HepG2 (cell line): ENCODE measurements around the gene UGP2. TPM values are rescaled to one million over a fixed set of nuclear protein-coding genes. Genes with fewer than 3 reads are reported as not detected.

Experiments used
- HMG20B ChIP-seq: conservative IDR thresholded peaks from 2 replicates; pipeline ENCODE4 v1.6.1; 2016; ENCODE audit warnings: missing genetic modification reagents, missing compliant biosample characterization
- MED1 ChIP-seq: sonication (generic); formaldehyde crosslinking; IDR thresholded peaks from 2 replicates; pipeline ENCODE4 v1.4.0; 2020; ENCODE audit warnings: missing genetic modification reagents
- MTF1 ChIP-seq: sonication (generic); formaldehyde crosslinking; IDR thresholded peaks from 2 replicates; pipeline ENCODE4 v1.5.0; 2020; ENCODE audit warnings: missing genetic modification reagents
- NR2F2 ChIP-seq: IDR thresholded peaks from 2 replicates; pipeline ENCODE4 v1.6.1; 2012; ENCODE audit warnings: low read depth, inconsistent platforms, borderline replicate concordance
- PITX1 ChIP-seq: sonication (generic); formaldehyde crosslinking; IDR thresholded peaks from 2 replicates; pipeline ENCODE4 v1.5.1; 2020; ENCODE audit warnings: mild to moderate bottlenecking, missing genetic modification reagents
- PLSCR1 ChIP-seq: sonication (generic); formaldehyde crosslinking; IDR thresholded peaks from 2 replicates; pipeline ENCODE4 v1.5.0; 2020; ENCODE audit warnings: missing genetic modification reagents, mild to moderate bottlenecking, borderline replicate concordance
- RAD51 ChIP-seq: fragments of 450-650 bp; IDR thresholded peaks from 2 replicates; pipeline ENCODE4 v1.6.1; 2016; ENCODE audit warnings: borderline replicate concordance
- SP2 ChIP-seq: sonication (generic); formaldehyde crosslinking; IDR thresholded peaks from 2 replicates; pipeline ENCODE4 v1.5.1; 2020; ENCODE audit warnings: mild to moderate bottlenecking, missing genetic modification reagents
- SPEN ChIP-seq: sonication (generic); formaldehyde crosslinking; IDR thresholded peaks from 2 replicates; pipeline ENCODE4 v1.5.1; 2020; ENCODE audit warnings: low read depth, mild to moderate bottlenecking, missing genetic modification reagents
- TRIM24 ChIP-seq: sonication (generic); formaldehyde crosslinking; IDR thresholded peaks from 2 replicates; pipeline ENCODE4 v1.8.0; 2022; ENCODE audit warnings: mild to moderate bottlenecking, missing genetic modification reagents
- U2AF2 ChIP-seq: fragments of 200-400 bp; formaldehyde crosslinking; IDR thresholded peaks from 2 replicates; pipeline ENCODE4 v1.6.1; 2017; ENCODE audit warnings: low read depth, mild to moderate bottlenecking, low read length
- YY1 ChIP-seq: IDR thresholded peaks from 2 replicates; pipeline ENCODE4 v1.6.1; 2011; ENCODE audit warnings: low read length, low read depth, moderate library complexity, mild to moderate bottlenecking; ENCODE audit not compliant: insufficient read depth, insufficient replicate concordance
- ZBTB10 ChIP-seq: sonication (generic); formaldehyde crosslinking; IDR thresholded peaks from 2 replicates; pipeline ENCODE4 v1.4.0; 2020; ENCODE audit warnings: missing genetic modification reagents, borderline replicate concordance
- ZBTB39 ChIP-seq: sonication (generic); formaldehyde crosslinking; IDR thresholded peaks from 2 replicates; pipeline ENCODE4 v1.5.0; 2020; ENCODE audit warnings: missing genetic modification reagents
- ZNF207 ChIP-seq: fragments of 450-650 bp; IDR thresholded peaks from 2 replicates; pipeline ENCODE4 v1.6.1; 2016; ENCODE audit warnings: antibody characterized with exemption, borderline replicate concordance
- ZNF263 ChIP-seq: sonication (generic); formaldehyde crosslinking; IDR thresholded peaks from 2 replicates; pipeline ENCODE4 v1.4.0; 2020; ENCODE audit warnings: missing genetic modification reagents
- ZNF329 ChIP-seq: sonication (generic); formaldehyde crosslinking; IDR thresholded peaks from 2 replicates; pipeline ENCODE4 v1.9.0; 2021; ENCODE audit warnings: low read depth, mild to moderate bottlenecking, missing genetic modification reagents
- ZNF362 ChIP-seq: sonication (generic); formaldehyde crosslinking; IDR thresholded peaks from 2 replicates; pipeline ENCODE4 v1.4.0; 2020; ENCODE audit warnings: missing genetic modification reagents, mild to moderate bottlenecking, borderline replicate concordance
- ZNF816 ChIP-seq: sonication (generic); formaldehyde crosslinking; IDR thresholded peaks from 2 replicates; pipeline ENCODE4 v1.8.0; 2022; ENCODE audit warnings: missing genetic modification reagents, mild to moderate bottlenecking, borderline replicate concordance
- ZNF83 ChIP-seq: sonication (generic); formaldehyde crosslinking; IDR thresholded peaks from 2 replicates; pipeline ENCODE4 v1.4.0; 2020; ENCODE audit warnings: missing genetic modification reagents, mild to moderate bottlenecking, borderline replicate concordance
- ZSCAN30 ChIP-seq: sonication (generic); formaldehyde crosslinking; IDR thresholded peaks from 2 replicates; pipeline ENCODE4 v1.5.0; 2020; ENCODE audit warnings: mild to moderate bottlenecking, missing genetic modification reagents
- polyA plus RNA-seq, 8 experiments: library from polyadenylated mRNA; depleted of rRNA in 3 of 8; stranded (reverse) in 7 of 8; unstranded in 1 of 8; fragments of >200 nt; fragmentation: Illumina TruSeq in 4 of 8; extraction: Trizol in 4 of 8; gene quantifications; 2 replicates each; pipeline versions ENCODE4 v1.2.1 to v1.2.3, GENCODE V29; 2011 to 2016; ENCODE audit warnings: low read depth in 4 of 8, missing spikeins in 1 of 8, mixed read lengths in 1 of 8; ENCODE audit not compliant: insufficient read depth in 1 of 8
- total RNA-seq, 5 experiments: library from RNA; depleted of rRNA; stranded (reverse); fragments of >200 nt; fragmentation: Illumina TruSeq; extraction: Trizol; gene quantifications; 2 replicates each; pipeline ENCODE4 v1.2.3, GENCODE V29; 2016; ENCODE audit warnings: low read depth in 1 of 5
- TF ChIP-seq, protein P1 (sequence below): sonication (generic); formaldehyde crosslinking; IDR thresholded peaks from 2 replicates; pipeline ENCODE4 v1.5.0; 2020; ENCODE audit warnings: mild to moderate bottlenecking, missing genetic modification reagents, moderate library complexity

Gene UGP2
- total and polyA plus RNA-seq, 2 of the 13 experiments (the other 11 are each of a cell fraction or from before 2014, with no cell fraction given): 96.0 to 134 TPM

DNA sequence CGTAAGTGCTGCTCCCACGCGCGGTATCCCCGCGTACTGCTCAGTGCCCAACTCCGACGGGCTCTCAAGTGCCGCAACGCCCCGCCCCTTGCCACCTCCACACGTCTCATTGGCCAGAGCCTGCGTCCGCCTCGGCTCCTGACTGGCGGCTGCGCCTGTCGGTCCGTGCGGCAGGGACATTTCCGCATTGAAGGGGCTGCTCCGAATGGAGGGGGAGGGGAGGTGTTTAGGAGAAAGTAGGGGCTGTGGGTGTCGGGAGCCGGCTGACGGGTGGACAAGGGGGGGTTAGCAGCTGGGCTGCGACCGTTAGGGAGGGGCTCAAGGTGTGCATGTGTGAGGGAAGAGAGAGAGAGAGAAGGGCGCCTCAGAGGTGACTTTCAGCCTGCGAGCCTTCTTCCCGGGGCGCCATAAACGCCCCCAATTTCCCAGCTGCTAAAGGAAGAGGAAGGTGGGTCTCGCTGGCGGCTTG, 877 bp upstream of the UGP2 start (continued):
- TF ChIP-seq ZBTB10 (CRISPR knock-in tag) (peak; percentile 75; the same call in 1 of the 2 replicates), SP2 (CRISPR knock-in tag) (peak; percentile 99), TRIM24 (CRISPR knock-in tag) (no peak), MTF1 (CRISPR knock-in tag) (0 out of 2 replicates have a peak, but pooled peaks have one; percentile 3), MED1 (CRISPR knock-in tag) (peak; percentile 71), ZNF816 (CRISPR knock-in tag) (0 out of 2 replicates have a peak, but pooled peaks have one; percentile 37), ZNF329 (CRISPR knock-in tag) (peak; percentile 75; the same call in 1 of the 2 replicates), SPEN (CRISPR knock-in tag) (peak; percentile 82), ZSCAN30 (CRISPR knock-in tag) (no peak), ZNF207 (no peak), YY1 (peak; percentile 78), ZNF83 (CRISPR knock-in tag) (no peak), PLSCR1 (CRISPR knock-in tag) (no peak), NR2F2 (no peak), U2AF2 (0 out of 2 replicates have a peak, but pooled peaks have one; percentile 62), RAD51 (no peak), ZNF362 (no peak; the same call in 1 of the 2 replicates), ZBTB39 (CRISPR knock-in tag) (no peak), ZNF263 (CRISPR knock-in tag) (peak; percentile 66; the same call in 1 of the 2 replicates), HMG20B (CRISPR knock-in tag) (no peak), PITX1 (CRISPR knock-in tag) (peak; percentile 76)
- TF ChIP-seq, protein P1, sequence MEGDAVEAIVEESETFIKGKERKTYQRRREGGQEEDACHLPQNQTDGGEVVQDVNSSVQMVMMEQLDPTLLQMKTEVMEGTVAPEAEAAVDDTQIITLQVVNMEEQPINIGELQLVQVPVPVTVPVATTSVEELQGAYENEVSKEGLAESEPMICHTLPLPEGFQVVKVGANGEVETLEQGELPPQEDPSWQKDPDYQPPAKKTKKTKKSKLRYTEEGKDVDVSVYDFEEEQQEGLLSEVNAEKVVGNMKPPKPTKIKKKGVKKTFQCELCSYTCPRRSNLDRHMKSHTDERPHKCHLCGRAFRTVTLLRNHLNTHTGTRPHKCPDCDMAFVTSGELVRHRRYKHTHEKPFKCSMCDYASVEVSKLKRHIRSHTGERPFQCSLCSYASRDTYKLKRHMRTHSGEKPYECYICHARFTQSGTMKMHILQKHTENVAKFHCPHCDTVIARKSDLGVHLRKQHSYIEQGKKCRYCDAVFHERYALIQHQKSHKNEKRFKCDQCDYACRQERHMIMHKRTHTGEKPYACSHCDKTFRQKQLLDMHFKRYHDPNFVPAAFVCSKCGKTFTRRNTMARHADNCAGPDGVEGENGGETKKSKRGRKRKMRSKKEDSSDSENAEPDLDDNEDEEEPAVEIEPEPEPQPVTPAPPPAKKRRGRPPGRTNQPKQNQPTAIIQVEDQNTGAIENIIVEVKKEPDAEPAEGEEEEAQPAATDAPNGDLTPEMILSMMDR: 0 out of 2 replicates have a peak, but pooled peaks have one; percentile 8
